Astrocyte of the spinal cord (primary cell): ENCODE data around the gene PAK3.
A peak's percentile ranks its signal among the peaks of the same experiment; 100 is the strongest.

Experiments
- DNase-seq: peaks from one replicate; pipeline ENCODE4 v3.0.0; 2011; ENCODE audit warnings: low read depth, low spot score
- H3K4me3 ChIP-seq: 2 replicates; pipeline ENCODE4 v1.5.1; 2011; ENCODE audit warnings: low read depth, mild to moderate bottlenecking, low read length, moderate library complexity
- in situ Hi-C: cut with HindIII; loops from 2 replicates; pipeline ENCODE4 v1.10.0; 2017; ENCODE audit warnings: low sequenced_read_pairs
- TF ChIP-seq, protein P1 (sequence below): IDR thresholded peaks from 2 replicates; pipeline ENCODE4 v1.5.1; 2012; ENCODE audit warnings: low read depth, mild to moderate bottlenecking, low read length, inconsistent platforms

PAK3 gene

DNA sequence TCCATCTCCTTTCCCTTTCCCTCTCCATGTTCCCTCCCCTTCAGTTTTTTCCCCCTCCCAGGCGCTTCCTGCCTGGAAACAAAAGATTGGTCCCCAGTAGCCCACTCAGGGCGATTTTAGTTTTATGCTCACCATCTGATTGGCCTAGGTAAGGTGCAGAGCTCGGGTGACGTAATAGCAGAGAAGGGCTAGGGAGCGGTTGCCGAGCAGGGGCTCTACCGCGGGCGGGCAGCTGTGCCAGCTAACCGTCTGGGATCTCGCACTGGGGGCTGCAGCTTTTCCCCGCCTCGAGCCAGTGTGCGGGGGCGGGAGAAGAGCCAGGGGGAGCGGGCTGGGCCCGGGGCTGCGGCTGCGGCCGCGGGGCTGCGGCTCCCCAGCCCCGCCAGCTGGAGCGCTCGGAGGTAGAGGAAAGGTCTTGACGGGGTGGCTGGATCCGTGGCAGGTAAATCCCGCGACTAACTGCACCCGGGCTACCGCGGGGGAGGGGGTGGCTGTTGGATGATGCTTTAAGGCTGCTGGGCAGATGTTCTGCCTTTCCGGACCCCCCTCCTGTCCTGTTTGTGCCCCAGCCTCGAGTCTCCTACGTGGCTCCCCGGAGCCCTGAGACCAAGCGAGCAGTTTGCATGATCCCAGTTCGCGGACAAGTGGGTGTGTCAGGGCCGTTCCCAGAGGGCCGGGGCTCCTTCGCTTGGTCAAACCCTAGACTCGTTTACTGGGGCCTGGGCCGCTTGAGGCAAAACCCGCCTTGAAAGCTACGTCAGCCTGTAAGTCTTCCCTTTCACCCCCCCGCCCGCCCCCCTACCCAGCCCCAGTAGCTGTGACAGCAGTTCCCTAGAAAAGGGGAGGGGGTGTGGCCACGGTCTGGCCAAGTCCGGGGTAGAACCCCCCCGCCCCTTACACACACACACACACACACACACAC, at the start of gene PAK3:
Gene PAK3 (plus strand): TSS at position 218 of the 922 bp plus-strand sequence. CDS start 26,913 bp downstream, outside the sequence.
- TF ChIP-seq, protein P1, sequence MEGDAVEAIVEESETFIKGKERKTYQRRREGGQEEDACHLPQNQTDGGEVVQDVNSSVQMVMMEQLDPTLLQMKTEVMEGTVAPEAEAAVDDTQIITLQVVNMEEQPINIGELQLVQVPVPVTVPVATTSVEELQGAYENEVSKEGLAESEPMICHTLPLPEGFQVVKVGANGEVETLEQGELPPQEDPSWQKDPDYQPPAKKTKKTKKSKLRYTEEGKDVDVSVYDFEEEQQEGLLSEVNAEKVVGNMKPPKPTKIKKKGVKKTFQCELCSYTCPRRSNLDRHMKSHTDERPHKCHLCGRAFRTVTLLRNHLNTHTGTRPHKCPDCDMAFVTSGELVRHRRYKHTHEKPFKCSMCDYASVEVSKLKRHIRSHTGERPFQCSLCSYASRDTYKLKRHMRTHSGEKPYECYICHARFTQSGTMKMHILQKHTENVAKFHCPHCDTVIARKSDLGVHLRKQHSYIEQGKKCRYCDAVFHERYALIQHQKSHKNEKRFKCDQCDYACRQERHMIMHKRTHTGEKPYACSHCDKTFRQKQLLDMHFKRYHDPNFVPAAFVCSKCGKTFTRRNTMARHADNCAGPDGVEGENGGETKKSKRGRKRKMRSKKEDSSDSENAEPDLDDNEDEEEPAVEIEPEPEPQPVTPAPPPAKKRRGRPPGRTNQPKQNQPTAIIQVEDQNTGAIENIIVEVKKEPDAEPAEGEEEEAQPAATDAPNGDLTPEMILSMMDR = no peak
- in situ Hi-C loops = no loop called here
- H3K4me3 ChIP-seq = peak within 1 kb of the TSS; percentile 62
- peak; percentile 85 for DNase-seq

DNA sequence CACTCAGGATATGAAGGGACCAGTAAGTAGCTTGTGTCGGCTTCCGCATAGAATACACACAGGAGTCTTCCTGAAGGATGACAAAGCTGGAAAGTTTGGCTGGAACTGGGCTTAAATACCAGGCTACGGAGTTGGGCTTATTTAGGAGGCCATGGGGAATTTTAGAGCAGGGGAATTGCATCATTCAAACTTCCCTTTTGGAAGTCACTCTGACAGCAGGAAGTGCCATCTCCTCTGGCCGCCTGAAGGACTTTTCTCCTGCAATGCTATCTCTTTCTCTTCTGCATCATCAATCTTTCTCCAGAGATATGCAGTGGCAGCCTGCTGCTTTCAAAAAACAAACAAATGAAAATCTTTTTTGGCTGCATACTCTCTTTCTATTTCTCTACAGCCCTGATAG, 48.4 kb upstream of the PAK3 start:
- no peak for DNase-seq
- TF ChIP-seq, protein P1 = no peak
- no peak overlapping the region for H3K4me3 ChIP-seq
- in situ Hi-C loops = no loop called here

DNA sequence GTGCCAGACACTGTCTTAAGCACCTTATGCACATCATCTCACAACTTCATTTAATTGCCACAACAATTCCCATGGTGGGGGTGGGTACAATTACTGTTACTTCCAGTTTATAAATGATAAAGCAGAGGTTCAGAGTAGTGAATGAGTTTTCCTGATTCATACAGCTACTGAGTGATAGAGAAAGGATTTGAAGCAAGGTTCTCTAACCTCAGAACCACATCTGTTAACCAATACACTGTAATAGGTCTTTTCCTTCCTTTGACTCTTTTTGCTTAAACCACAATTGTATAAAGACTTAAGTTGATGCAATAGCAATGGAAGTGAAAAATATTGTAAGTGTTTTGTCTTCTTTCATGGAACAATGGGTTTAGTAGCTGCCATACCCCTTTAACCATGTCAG, 43.5 kb upstream of the PAK3 start:
- H3K4me3 ChIP-seq = no peak overlapping the region
- DNase-seq = peak; percentile 22
- in situ Hi-C loops = no loop called here
- TF ChIP-seq, protein P1 = no peak

DNA sequence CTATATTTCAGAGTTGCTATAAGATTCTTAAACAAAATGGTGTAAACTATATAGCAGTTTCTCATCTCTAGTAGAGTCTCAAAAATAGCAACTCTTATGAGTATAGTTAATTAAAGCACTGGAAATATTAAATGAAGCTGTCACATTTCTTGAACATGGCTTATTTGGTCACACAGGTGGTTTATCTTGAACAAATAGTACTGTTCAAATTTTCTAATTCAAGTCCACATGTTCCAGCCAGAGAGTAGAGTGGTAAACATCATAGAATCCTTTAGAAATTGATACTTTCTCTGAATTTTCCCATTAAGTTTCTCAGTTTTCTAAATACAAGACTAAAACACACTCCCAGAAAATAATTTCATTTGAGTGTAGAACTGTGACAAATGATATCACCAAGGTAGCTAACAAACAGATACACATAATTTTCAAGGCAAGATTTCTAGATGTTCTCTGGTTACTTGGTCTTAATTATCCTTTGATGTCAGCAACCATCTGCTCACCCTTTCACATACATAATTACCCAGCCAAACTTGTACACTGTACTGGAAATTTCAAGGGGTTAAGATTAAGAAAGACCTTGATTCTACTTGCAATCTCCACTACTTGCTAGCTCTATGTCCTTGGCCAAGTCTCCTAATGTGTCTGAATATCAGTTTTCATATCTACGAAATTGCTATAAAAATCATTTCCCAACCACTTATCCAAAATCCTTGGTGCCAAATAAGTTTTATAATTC, 24.3 kb upstream of the PAK3 start:
- no peak overlapping the region for H3K4me3 ChIP-seq
- no peak for DNase-seq
- TF ChIP-seq, protein P1 = no peak
- in situ Hi-C loops = no loop called here

DNA sequence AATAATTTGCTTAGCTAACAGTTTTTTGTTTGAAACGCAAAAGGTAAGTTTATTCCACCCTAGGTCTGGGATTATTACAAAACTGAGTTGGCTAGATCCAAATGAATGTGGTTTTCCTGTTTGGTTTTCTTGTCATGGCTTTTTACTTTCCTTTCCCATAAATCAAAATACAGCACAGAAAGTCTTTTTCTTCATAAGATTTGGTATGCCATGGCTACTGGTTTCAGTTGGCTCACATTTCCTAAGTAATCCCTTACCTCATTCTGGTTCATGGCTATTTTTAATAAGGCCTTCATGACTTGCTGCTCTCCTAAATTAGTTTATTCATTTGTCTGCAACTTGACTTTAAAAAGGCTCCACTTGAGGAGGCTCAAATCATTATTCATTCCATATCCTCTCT, 12.9 kb upstream of the PAK3 start:
- in situ Hi-C loops = no loop called here
- peak; percentile 44 for DNase-seq
- TF ChIP-seq, protein P1 = no peak
- no peak overlapping the region for H3K4me3 ChIP-seq

DNA sequence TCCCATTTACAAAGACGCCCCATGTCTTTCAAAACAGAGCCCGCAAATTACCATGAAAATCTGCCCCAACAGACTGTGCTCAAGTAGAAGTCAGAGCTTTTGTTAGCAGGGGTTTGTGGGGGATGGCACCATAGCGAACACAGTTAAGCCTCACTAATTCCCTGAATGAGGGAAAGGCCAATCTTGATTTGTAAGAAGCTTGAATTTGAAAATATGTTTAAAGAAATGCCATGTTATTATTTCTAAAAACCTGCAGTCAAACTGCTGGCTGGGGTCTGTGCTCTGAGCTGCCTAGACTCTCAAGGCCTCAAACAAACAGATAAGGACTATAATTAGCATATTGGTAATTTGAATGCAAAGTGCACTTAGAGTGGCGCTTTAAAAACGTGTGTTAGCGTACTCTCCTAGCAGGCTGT, 9.4 kb upstream of the PAK3 start:
- no peak for DNase-seq
- in situ Hi-C loops = no loop called here
- TF ChIP-seq, protein P1 = no peak
- H3K4me3 ChIP-seq = no peak overlapping the region
